ENCODE results near the gene RIOK2.

The RIOK2 gene

GRCh38 chr5:97183100-97183929 lies at the start of gene RIOK2:
Gene RIOK2, minus strand, starts transcription at chr5:97183247. Its CDS starts 56 bp downstream, at chr5:97183191.
- H3K4me1 ChIP-seq (ENCODE audit: control insufficient read depth, insufficient read depth, low read length), result peaks cover 2% of the 10 kb centered on the region
- ChIA-PET POLR2A (interaction anchor here (0.5 to 1.7 kb wide), 2 partner anchors 10 to 431 kb away, joined by 3 to 15 read pairs; no protein-coding TSS in a partner anchor), CTCF (interaction anchor here (0.6 to 1.5 kb wide), 2 partner anchors 22 to 1671 kb away, joined by 3 read pairs; no protein-coding TSS in a partner anchor)
- H3K27ac ChIP-seq (ENCODE audit: extremely low read depth, low read depth, low read length), result peak within 1 kb of the TSS; percentile 87
- H3K9me3 ChIP-seq (ENCODE audit: control insufficient read depth, insufficient read depth, low read depth, low read length), result no peaks in the 10 kb centered on the region
- H3K4me3 ChIP-seq (ENCODE audit: low read depth, low read length), result peak within 1 kb of the TSS; percentile 90
- peaks cover 0 to 18% of the 10 kb centered on the region in 2 experiments for H3K36me3 ChIP-seq (ENCODE audit: control insufficient read depth in 2 of 2, insufficient read depth in 1 of 2, low read length in 2 of 2)
- TF ChIP-seq ZNF121 (tag by site-specific recombination; IDR thresholded peaks at IDR 0.05) (no peak), ZNF585B (tag by site-specific recombination; IDR thresholded peaks at IDR 0.05) (no peak), ELK4 (IDR thresholded peaks at IDR 0.05; ENCODE audit: borderline replicate concordance, low read depth, low read length) (no peak), ZBTB21 (tag by site-specific recombination; IDR thresholded peaks at IDR 0.05) (peak; percentile 12; the same call in 1 of the 2 replicates), KLF9 (tag by site-specific recombination; IDR thresholded peaks at IDR 0.05; ENCODE audit: low read depth) (peak; percentile 79), ZNF449 (tag by site-specific recombination; IDR thresholded peaks at IDR 0.05) (peak; percentile 16; the same call in 1 of the 2 replicates), FEZF1 (tag by site-specific recombination; IDR thresholded peaks at IDR 0.05) (no peak), ZNF146 (tag by site-specific recombination; IDR thresholded peaks at IDR 0.05) (no peak), SP2 (tag by site-specific recombination; IDR thresholded peaks at IDR 0.05) (0 out of 2 replicates have a peak, but pooled peaks have one; percentile 20), PRDM10 (tag by site-specific recombination; IDR thresholded peaks at IDR 0.05) (0 out of 2 replicates have a peak, but pooled peaks have one; percentile 71), ZNF76 (tag by site-specific recombination; IDR thresholded peaks at IDR 0.05; ENCODE audit: borderline replicate concordance, low read depth) (peak; percentile 88), MZF1 (tag by site-specific recombination; IDR thresholded peaks at IDR 0.05; ENCODE audit: borderline replicate concordance) (peak; percentile 97), REST (tag by site-specific recombination; IDR thresholded peaks at IDR 0.05) (no peak), ZNF549 (tag by site-specific recombination; IDR thresholded peaks at IDR 0.05) (no peak), ZBTB26 (tag by site-specific recombination; optimal IDR thresholded peaks at IDR 0.05) (peak; percentile 62), ZBTB44 (tag by site-specific recombination; IDR thresholded peaks at IDR 0.05) (peak; percentile 13; the same call in 1 of the 2 replicates), ZBTB11 (tag by site-specific recombination; conservative IDR thresholded peaks at IDR 0.05; ENCODE audit: low read depth) (peak; percentile 94), TRIM28 (IDR thresholded peaks at IDR 0.05; ENCODE audit: borderline replicate concordance, low read length) (peak; percentile 74; the same call in 1 of the 2 replicates)

Data from HEK293 (cell line).